GM19351 (cell line): ENCODE data around the gene NOX4.
A peak's percentile ranks its signal among the peaks of the same experiment; 100 is the strongest.
"Not testable (repeated sequence)": the region's sequence is repeated elsewhere in the genome, so short reads cannot be mapped to it uniquely, and the experiment has no call there.

ENCODE experiments used
- ATAC-seq: cut with Tn5 transposase; IDR thresholded peaks from one replicate; pipeline ENCODE4 v1.9.1; 2021; ENCODE audit warnings: mild to moderate bottlenecking, moderate library complexity; ENCODE audit not compliant: unreplicated experiment

The NOX4 gene

DNA sequence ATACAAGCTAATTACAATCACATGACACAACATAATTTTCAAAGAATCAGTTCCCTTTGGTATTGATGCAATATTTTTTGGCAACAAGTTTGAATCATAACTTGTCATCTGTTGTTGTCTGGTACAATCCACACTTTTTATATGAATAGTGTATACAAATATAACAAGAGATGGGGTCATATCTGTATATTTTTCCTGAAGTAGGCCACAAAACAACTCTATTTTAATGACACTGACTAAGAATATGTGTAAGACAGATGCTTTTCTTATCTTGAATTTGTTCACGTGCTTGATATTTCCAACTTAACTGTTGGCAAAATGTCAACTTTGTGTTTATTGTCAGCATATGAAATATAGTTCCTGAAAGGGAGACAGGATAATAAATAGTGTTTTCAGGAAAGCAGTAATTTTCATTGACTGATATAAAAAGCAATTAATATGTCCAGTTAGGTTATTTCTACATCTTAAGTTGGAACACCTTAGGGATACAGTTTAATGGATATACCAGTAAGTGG is 27.9 kb downstream of the NOX4 start:
- ATAC-seq, result no peak

GRCh38 chr11:89458716-89459115 is 32.5 kb downstream of the NOX4 start:
- ATAC-seq, result no peak

DNA sequence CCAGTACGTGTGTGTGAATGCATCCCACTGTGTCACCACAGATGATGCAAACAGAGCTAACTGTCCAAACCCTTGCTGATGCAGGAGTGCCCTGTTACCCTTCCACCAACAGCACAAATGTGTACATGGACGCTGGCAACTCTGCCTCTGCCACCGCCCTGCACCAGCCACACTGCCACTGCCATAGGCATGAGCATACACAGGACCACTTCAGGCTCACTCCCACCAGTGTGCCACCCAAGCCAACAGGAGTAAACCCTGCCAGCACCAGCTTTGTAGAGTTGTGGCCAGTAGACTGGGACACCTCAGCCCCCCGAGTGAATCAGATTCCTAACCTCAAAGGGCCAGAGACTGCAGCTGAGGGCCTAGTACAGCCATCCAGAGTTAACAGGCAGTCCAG is 34.0 kb downstream of the NOX4 start:
- ATAC-seq, result no peak

GRCh38 chr11:89456681-89457080 is 34.5 kb downstream of the NOX4 start:
- ATAC-seq, result no peak

- ATAC-seq, result no peak
Measured at GRCh38 chr11:89452780-89453179, 38.4 kb downstream of the NOX4 start.

GRCh38 chr11:89447845-89448244 is 43.3 kb downstream of the NOX4 start:
- no peak for ATAC-seq

GRCh38 chr11:89443361-89444322 is 47.5 kb downstream of the NOX4 start:
- ATAC-seq, result no peak

GRCh38 chr11:89442801-89443200 is 48.4 kb downstream of the NOX4 start:
- no peak for ATAC-seq

GRCh38 chr11:89441606-89442005 is 49.6 kb downstream of the NOX4 start:
- ATAC-seq, result no peak

GRCh38 chr11:89437317-89437716 is 53.9 kb downstream of the NOX4 start:
- no peak for ATAC-seq

- ATAC-seq, result no peak
Measured at GRCh38 chr11:89436071-89436470, 55.1 kb downstream of the NOX4 start.

- ATAC-seq, result peak; percentile 59
Measured at GRCh38 chr11:89433278-89433677, 57.9 kb downstream of the NOX4 start.

- not testable (repeated sequence) for ATAC-seq
Measured at GRCh38 chr11:89432182-89432581, 59.0 kb downstream of the NOX4 start.

DNA sequence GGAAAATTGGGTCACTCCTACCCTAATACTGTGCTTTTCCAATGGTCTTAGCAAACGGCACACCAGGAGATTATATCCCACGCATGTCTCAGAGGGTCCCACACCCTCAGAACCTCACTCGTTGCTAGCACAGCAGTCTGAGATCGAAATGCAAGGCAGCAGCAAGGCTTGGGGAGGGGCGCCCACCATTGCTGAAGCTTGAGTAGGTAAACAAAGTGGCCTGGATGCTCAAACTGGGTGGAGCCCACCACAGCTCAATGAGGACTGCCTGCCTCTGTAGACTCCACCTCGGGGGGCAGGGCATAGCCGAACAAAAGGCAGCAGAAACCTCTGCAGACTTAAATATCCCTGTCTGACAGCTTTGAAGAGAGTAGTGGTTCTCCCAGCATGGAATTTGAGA is 64.7 kb downstream of the NOX4 start:
- not testable (repeated sequence) for ATAC-seq

DNA sequence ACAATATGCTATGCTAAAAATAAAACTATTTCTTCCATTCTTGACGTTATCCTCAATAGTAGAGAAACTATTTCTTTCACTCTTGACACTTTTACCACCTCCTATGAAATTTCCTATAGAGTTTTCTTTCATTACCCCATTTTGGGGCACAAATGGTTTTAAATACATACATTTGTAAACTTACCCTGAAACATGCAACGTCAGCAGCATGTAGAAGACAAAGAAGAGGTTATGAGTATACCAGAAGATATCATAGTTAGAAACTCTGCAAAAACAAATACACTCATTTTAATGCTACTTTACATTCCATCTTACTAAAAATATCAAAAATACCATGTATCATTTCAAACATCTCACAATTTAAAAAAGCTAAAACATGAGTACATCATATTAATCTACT is 69.5 kb downstream of the NOX4 start:
- no peak for ATAC-seq

GRCh38 chr11:89420981-89421380 is 70.2 kb downstream of the NOX4 start:
- ATAC-seq, result no peak

DNA sequence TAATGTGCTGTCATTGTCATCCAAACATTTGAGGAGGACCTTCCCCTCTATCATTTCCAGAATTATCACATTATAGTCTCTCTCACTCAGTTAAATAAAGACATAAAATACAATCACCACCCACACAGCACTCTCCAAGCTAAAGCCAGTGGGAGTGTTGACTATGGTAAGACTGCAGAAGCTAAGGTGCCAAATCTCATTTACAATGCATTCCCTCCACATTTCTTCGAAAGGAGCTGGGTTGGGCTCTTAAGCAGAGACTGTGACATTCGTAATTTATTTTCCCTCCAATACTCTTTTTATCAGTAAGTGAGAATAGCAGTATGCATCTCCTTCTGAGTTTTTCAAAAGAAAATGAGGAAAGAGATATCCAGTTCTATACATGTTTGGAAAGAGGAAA is 74.2 kb downstream of the NOX4 start:
- ATAC-seq, result no peak

DNA sequence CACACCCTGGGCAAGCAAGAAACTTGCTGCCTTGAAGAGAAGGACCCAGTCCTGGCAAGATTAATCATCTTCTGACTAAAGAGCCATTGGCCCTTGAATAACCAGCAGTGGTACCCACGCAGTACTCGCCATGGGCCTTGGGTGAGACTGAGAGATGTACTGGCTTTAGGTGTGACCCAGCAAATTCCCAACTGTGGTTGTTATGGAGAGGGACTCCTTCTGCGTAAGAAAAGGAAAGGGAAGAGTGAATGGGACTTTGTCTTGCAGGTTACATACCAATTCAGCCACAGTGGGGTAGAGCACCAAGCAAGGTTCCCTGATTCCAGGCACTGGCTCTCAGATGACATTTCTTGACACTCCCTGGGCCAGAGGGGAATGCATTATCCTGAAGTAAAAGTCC is 80.1 kb downstream of the NOX4 start:
- not testable (repeated sequence) for ATAC-seq

DNA sequence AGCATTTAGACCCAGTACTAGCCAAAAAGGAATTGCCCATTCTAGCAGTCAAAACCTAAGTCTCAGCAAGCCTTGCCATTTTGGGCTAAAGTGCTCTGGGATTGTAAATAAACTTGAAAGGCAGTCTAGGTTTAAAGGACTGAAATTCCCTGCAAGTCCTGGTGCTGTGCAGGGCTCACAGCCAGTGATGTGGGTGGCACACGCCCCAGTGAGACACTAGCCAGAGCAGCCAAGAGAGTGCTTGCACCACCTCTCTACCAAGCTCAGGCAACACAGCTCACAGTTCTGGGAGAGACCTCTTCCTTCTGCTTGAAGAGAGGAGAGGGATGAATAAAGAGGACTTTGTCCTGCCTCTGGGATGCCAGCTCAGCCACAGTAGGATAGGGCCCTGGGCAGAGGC is 80.5 kb downstream of the NOX4 start:
- not testable (repeated sequence) for ATAC-seq

DNA sequence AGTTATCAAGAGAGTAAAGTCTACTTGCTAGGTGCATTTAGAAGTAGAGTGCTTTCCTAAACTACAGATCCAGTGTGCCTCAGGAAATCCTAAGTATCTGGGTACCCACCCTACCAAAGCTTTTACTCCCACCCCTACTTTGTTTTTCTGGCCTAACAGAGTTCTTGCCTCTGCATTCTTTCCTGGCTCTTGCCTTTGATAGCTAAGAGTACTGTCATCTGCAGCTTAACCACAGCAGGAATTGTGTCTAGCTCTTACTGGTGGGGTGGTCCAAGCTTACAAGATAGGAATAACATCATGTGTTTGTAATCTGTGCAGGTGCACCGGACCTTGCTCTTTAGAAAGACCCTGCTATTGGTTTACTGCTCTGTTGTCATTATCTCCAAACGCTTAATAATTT is 82.7 kb downstream of the NOX4 start:
- ATAC-seq, result not testable (repeated sequence)

GRCh38 chr11:89405629-89406028 is 85.5 kb downstream of the NOX4 start:
- no peak for ATAC-seq

DNA sequence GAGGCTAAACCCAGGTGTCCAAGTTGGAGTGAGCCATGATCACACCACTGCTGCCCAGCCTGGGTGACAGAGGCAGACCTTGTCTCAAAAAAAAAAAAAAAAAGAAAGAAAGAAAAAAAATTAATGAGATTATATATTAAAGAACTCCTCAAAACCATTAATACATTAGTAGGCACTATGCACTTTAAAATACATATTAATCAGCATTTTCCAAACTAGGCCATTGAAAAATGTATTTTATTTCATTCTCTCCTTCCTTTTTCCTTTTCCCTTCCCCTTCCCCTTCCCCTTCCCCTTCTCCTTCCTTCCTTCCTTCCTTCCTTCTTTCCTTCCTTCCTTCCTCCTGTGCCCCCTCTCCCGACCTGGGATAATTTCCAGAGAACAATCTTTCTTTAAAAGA is 99.5 kb downstream of the NOX4 start:
- ATAC-seq, result not testable (repeated sequence)
